AG04450 (cell line): ENCODE data around the gene WDR7. TPM values are rescaled to one million over a fixed set of nuclear protein-coding genes. Genes with fewer than 3 reads are reported as not detected.
A peak's percentile ranks its signal among the peaks of the same experiment; 100 is the strongest.

Experiments
- CTCF ChIA-PET: fragments of 300-600, 350-600 bp; formaldehyde crosslinking; extraction: SDS; loops from one replicate; lab custom pipeline; 2022; ENCODE audit warnings: antibody characterized with exemption, inconsistent platforms; lab: Charles Lee
- POLR2A ChIA-PET: fragments of 350-600 bp; formaldehyde crosslinking; extraction: SDS; loops from one replicate; lab custom pipeline; 2021; ENCODE audit warnings: antibody characterized with exemption, inconsistent platforms; lab: Yijun Ruan, JAX
- DNase-seq: peaks from one replicate; pipeline ENCODE4 v3.0.0-alpha.2; 2011; ENCODE audit warnings: low read depth, low spot score
- H3K27ac ChIP-seq: one replicate; pipeline ENCODE4 v1.5.1; 2012; ENCODE audit warnings: low read depth, low read length, control low read depth
- H3K27me3 ChIP-seq: one replicate; pipeline ENCODE4 v1.6.0; 2012; ENCODE audit warnings: low read length; ENCODE audit not compliant: control insufficient read depth, insufficient read depth
- H3K4me3 ChIP-seq: 2 replicates; pipeline ENCODE4 v1.5.1; 2011; ENCODE audit warnings: mild to moderate bottlenecking, low read depth, low read length, control low read depth
- H3K9me3 ChIP-seq: 2 replicates; pipeline ENCODE4 v1.5.1; 2012; ENCODE audit warnings: low read length; ENCODE audit not compliant: control insufficient read depth, insufficient read depth
- CTCF ChIP-seq: IDR thresholded peaks from 2 replicates; pipeline ENCODE4 v1.5.1; 2011; ENCODE audit warnings: low read depth, low read length, control low read depth, inconsistent platforms
- polyA plus RNA-seq: library from polyadenylated mRNA; depleted of rRNA; stranded (reverse); fragments of >200 nt; gene quantifications from 2 replicates; pipeline ENCODE4 v1.2.3, GENCODE V29; 2011

Gene WDR7
- polyA plus RNA-seq, 1 experiment: 8.1 TPM

GRCh38 chr18:57026316-57026715, 375.2 kb downstream of the WDR7 start:
- H3K27ac ChIP-seq: no peak overlapping the region
- TF ChIP-seq CTCF: no peak
- no peak for DNase-seq
- ChIA-PET POLR2A (no interaction called here), CTCF (no interaction called here)
- H3K4me3 ChIP-seq: no peak overlapping the region
- peaks cover 3% of the 10 kb centered on the region; the same call in 1 of the 2 replicates for H3K9me3 ChIP-seq
- no peaks in the 10 kb centered on the region for H3K27me3 ChIP-seq

- ChIA-PET POLR2A (no interaction called here), CTCF (no interaction called here)
- TF ChIP-seq CTCF: no peak
- Histone ChIP-seq H3K27me3 (no peaks in the 10 kb centered on the region), H3K9me3 (peaks cover 3% of the 10 kb centered on the region; the same call in 1 of the 2 replicates), H3K27ac (no peak overlapping the region), H3K4me3 (no peak overlapping the region)
- DNase-seq: no peak
These were observed 376.1 kb downstream of the WDR7 start for GRCh38 chr18:57027190-57027708.

- no peak for DNase-seq
- TF ChIP-seq CTCF: peak; percentile 39
- ChIA-PET POLR2A (no interaction called here), CTCF (no interaction called here)
- H3K9me3 ChIP-seq: peaks cover 3% of the 10 kb centered on the region; the same call in 1 of the 2 replicates
- no peaks in the 10 kb centered on the region for H3K27me3 ChIP-seq
- H3K4me3 ChIP-seq: no peak overlapping the region
- H3K27ac ChIP-seq: no peak overlapping the region
These were observed 378.6 kb downstream of the WDR7 start for GRCh38 chr18:57029761-57030160.

GRCh38 chr18:57030417-57030816, 379.3 kb downstream of the WDR7 start:
- peaks cover 3% of the 10 kb centered on the region; the same call in 1 of the 2 replicates for H3K9me3 ChIP-seq
- ChIA-PET POLR2A (no interaction called here), CTCF (no interaction called here)
- TF ChIP-seq CTCF: no peak
- no peak overlapping the region for H3K4me3 ChIP-seq
- DNase-seq: no peak
- no peak overlapping the region for H3K27ac ChIP-seq
- peaks cover 2% of the 10 kb centered on the region for H3K27me3 ChIP-seq

- H3K27ac ChIP-seq: no peak overlapping the region
- TF ChIP-seq CTCF: no peak
- H3K4me3 ChIP-seq: no peak overlapping the region
- ChIA-PET CTCF (no interaction called here), POLR2A (no interaction called here)
- H3K27me3 ChIP-seq: peaks cover 2% of the 10 kb centered on the region
- DNase-seq: no peak
- H3K9me3 ChIP-seq: no peaks in the 10 kb centered on the region
These were observed 384.4 kb downstream of the WDR7 start for GRCh38 chr18:57035590-57035989.
